Glutamatergic neuron (in vitro differentiated cells): ENCODE data around the gene FGF7. TPM values are rescaled to one million over a fixed set of nuclear protein-coding genes. Genes with fewer than 3 reads are reported as not detected.
A peak's percentile ranks its signal among the peaks of the same experiment; 100 is the strongest.

Source experiments
- DNase-seq: peaks from one replicate; pipeline ENCODE4 v3.0.0; 2022
- H3K27ac Mint-ChIP-seq: one replicate; pipeline ENCODE4 v1.8.0; 2020; ENCODE audit warnings: mild to moderate bottlenecking, mixed read lengths, inconsistent platforms; ENCODE audit not compliant: unreplicated experiment
- H3K27me3 Mint-ChIP-seq: one replicate; pipeline ENCODE4 v1.8.0; 2020; ENCODE audit warnings: mild to moderate bottlenecking, moderate library complexity, mixed read lengths, inconsistent platforms; ENCODE audit not compliant: unreplicated experiment
- H3K36me3 Mint-ChIP-seq: one replicate; pipeline ENCODE4 v1.8.0; 2020; ENCODE audit warnings: mild to moderate bottlenecking, mixed read lengths, inconsistent platforms; ENCODE audit not compliant: unreplicated experiment
- H3K4me1 Mint-ChIP-seq: one replicate; pipeline ENCODE4 v1.8.0; 2020; ENCODE audit warnings: mild to moderate bottlenecking, low read depth, mixed read lengths, inconsistent platforms; ENCODE audit not compliant: unreplicated experiment
- H3K4me3 Mint-ChIP-seq: one replicate; pipeline ENCODE4 v1.8.0; 2020; ENCODE audit warnings: mild to moderate bottlenecking, mixed read lengths, inconsistent platforms; ENCODE audit not compliant: unreplicated experiment
- H3K9me3 Mint-ChIP-seq: one replicate; pipeline ENCODE4 v1.8.0; 2020; ENCODE audit warnings: mild to moderate bottlenecking, moderate library complexity, mixed read lengths, inconsistent platforms; ENCODE audit not compliant: unreplicated experiment
- CTCF ChIP-seq: fragments of 200-600 bp; sonication (generic); IDR thresholded peaks from one replicate; pipeline ENCODE4 v1.5.0; 2021; ENCODE audit not compliant: partially characterized antibody, unreplicated experiment
- long read RNA-seq: library from polyadenylated mRNA; unstranded; transcript quantifications from one replicate; pipeline ENCODE4 v2.0.0, GENCODE V29; 2020; ENCODE audit not compliant: unreplicated experiment
- total RNA-seq: library from RNA; stranded (reverse); fragmentation: NEBNext Ultra II Directional; extraction: Animal tissue kit (Norgen Biotek cat#: 25700); gene quantifications from one replicate; pipeline ENCODE4 v1.2.1, GENCODE V29; 2021; ENCODE audit not compliant: unreplicated experiment

FGF7 gene
- total RNA-seq: 0.07 TPM
- long read RNA-seq: 0 reads

GRCh38 chr15:49423021-49423420, at the start of gene FGF7:
Gene FGF7, plus strand, starts transcription at chr15:49423242. Its CDS starts 1,056 bp downstream, at chr15:49424298.
- Mint-ChIP-seq H3K27ac (no peak within 1 kb of the TSS), H3K27me3 (no peaks in the 10 kb centered on the region)
- DNase-seq: no peak

GRCh38 chr15:49379996-49380395, 43.0 kb upstream of the FGF7 start:
- Mint-ChIP-seq H3K36me3 (no peaks in the 10 kb centered on the region), H3K4me3 (no peak overlapping the region)
- TF ChIP-seq CTCF: no peak

More at GRCh38 chr15:49423021-49423420, at the start of gene FGF7:
- Mint-ChIP-seq H3K4me3 (no peak within 1 kb of the TSS), H3K9me3 (peaks cover 3% of the 10 kb centered on the region), H3K4me1 (peaks cover 2% of the 10 kb centered on the region), H3K36me3 (no peaks in the 10 kb centered on the region)
- TF ChIP-seq CTCF: no peak

GRCh38 chr15:49380912-49381311, 42.1 kb upstream of the FGF7 start:
- Mint-ChIP-seq H3K27me3 (peaks cover 5% of the 10 kb centered on the region), H3K9me3 (no peaks in the 10 kb centered on the region), H3K4me1 (peaks cover 8% of the 10 kb centered on the region), H3K4me3 (no peak overlapping the region), H3K36me3 (no peaks in the 10 kb centered on the region), H3K27ac (peak overlapping the region; percentile 60)
- DNase-seq: peak; percentile 28
- TF ChIP-seq CTCF: no peak

More at GRCh38 chr15:49379996-49380395, 43.0 kb upstream of the FGF7 start:
- Mint-ChIP-seq H3K9me3 (no peaks in the 10 kb centered on the region), H3K27ac (no peak overlapping the region), H3K4me1 (peaks cover 8% of the 10 kb centered on the region), H3K27me3 (peaks cover 5% of the 10 kb centered on the region)
- peak; percentile 13 for DNase-seq

GRCh38 chr15:49382394-49382793, 40.6 kb upstream of the FGF7 start:
- TF ChIP-seq CTCF: no peak
- Mint-ChIP-seq H3K27me3 (peaks cover 5% of the 10 kb centered on the region), H3K27ac (no peak overlapping the region), H3K4me3 (no peak overlapping the region), H3K4me1 (peaks cover 8% of the 10 kb centered on the region), H3K9me3 (peaks cover 2% of the 10 kb centered on the region), H3K36me3 (no peaks in the 10 kb centered on the region)
- no peak for DNase-seq

- Mint-ChIP-seq H3K27ac (no peak overlapping the region), H3K4me3 (no peak overlapping the region), H3K36me3 (no peaks in the 10 kb centered on the region), H3K9me3 (peaks cover 2% of the 10 kb centered on the region), H3K4me1 (peaks cover 8% of the 10 kb centered on the region), H3K27me3 (peaks cover 5% of the 10 kb centered on the region)
- no peak for DNase-seq
- no peak for TF ChIP-seq CTCF
Measured at GRCh38 chr15:49383266-49383665, 39.8 kb upstream of the FGF7 start.
